Keratinocyte (primary cell): ENCODE results near the gene PRKD3. TPM values are rescaled to one million over a fixed set of nuclear protein-coding genes. Genes with fewer than 3 reads are reported as not detected.

Experiments
- DNase-seq: peaks from one replicate; pipeline ENCODE4 v3.0.0-alpha.2; 2011; ENCODE audit warnings: low read depth, missing footprints, low spot score
- FAIRE-seq: peaks from 2 replicates; lab custom pipeline; 2011; peaks lifted over from hg19 to GRCh38; lab: Jason Lieb, UNC
- H2AFZ ChIP-seq: 2 replicates; pipeline ENCODE4 v1.6.0; 2012; ENCODE audit warnings: low read length, control low read depth, inconsistent platforms; ENCODE audit not compliant: control insufficient read depth
- H3K27ac ChIP-seq: 2 replicates; pipeline ENCODE4 v1.5.1; 2011; ENCODE audit warnings: low read length; ENCODE audit not compliant: control insufficient read depth, insufficient read depth
- H3K27me3 ChIP-seq: 3 replicates; pipeline ENCODE4 v1.6.0; 2011; ENCODE audit warnings: low read length; ENCODE audit not compliant: control insufficient read depth, insufficient read depth; ENCODE audit errors: extremely low read depth
- H3K36me3 ChIP-seq, 2 experiments: 2 replicates in 1 of 2; 3 replicates in 1 of 2; pipeline ENCODE4 v1.5.1; 2011; ENCODE audit warnings: low read length in 2 of 2, mild to moderate bottlenecking in 1 of 2; ENCODE audit not compliant: control insufficient read depth in 2 of 2, insufficient read depth in 2 of 2; ENCODE audit errors: extremely low read depth in 1 of 2
- H3K4me1 ChIP-seq: 3 replicates; pipeline ENCODE4 v1.5.1; 2011; ENCODE audit warnings: low read length; ENCODE audit not compliant: control insufficient read depth, insufficient read depth; ENCODE audit errors: extremely low read depth
- H3K4me2 ChIP-seq: 3 replicates; pipeline ENCODE4 v1.6.0; 2011; ENCODE audit warnings: low read depth, low read length; ENCODE audit not compliant: control insufficient read depth, insufficient read depth; ENCODE audit errors: extremely low read depth
- H3K4me3 ChIP-seq, 3 experiments: fragments of 200-600 bp in 1 of 3; sonication (generic) in 1 of 3; 2 replicates in 2 of 3; 3 replicates in 1 of 3; pipeline ENCODE4 v1.5.1; 2011 to 2016; ENCODE audit warnings: low read length in 3 of 3, mild to moderate bottlenecking in 3 of 3, control low read depth in 2 of 3, inconsistent platforms in 1 of 3, low read depth in 1 of 3, mixed read lengths in 1 of 3, mixed run types in 1 of 3, moderate library complexity in 1 of 3; ENCODE audit not compliant: control insufficient read depth in 2 of 3, insufficient read depth in 2 of 3; ENCODE audit errors: extremely low read depth in 1 of 3
- H3K79me2 ChIP-seq: 2 replicates; pipeline ENCODE4 v1.6.0; 2012; ENCODE audit warnings: low read length; ENCODE audit not compliant: control insufficient read depth, insufficient read depth
- H3K9ac ChIP-seq: 3 replicates; pipeline ENCODE4 v1.6.0; 2011; ENCODE audit warnings: low read length; ENCODE audit not compliant: control insufficient read depth, insufficient read depth; ENCODE audit errors: extremely low read depth
- H3K9me1 ChIP-seq: 3 replicates; pipeline ENCODE4 v1.6.0; 2011; ENCODE audit warnings: low read length; ENCODE audit not compliant: control insufficient read depth, insufficient read depth; ENCODE audit errors: extremely low read depth
- H3K9me3 ChIP-seq: 2 replicates; pipeline ENCODE4 v1.5.1; 2012; ENCODE audit warnings: low read depth, low read length; ENCODE audit not compliant: control insufficient read depth
- H4K20me1 ChIP-seq: 3 replicates; pipeline ENCODE4 v1.6.0; 2011; ENCODE audit warnings: low read length; ENCODE audit not compliant: control insufficient read depth, insufficient read depth; ENCODE audit errors: extremely low read depth
- EZH2 ChIP-seq: IDR thresholded peaks from one replicate; pipeline ENCODE4 v1.6.1; 2012; ENCODE audit warnings: inconsistent platforms, mild to moderate bottlenecking, low read length, moderate library complexity
- dilution Hi-C: fragments of 300-500 bp; cut with MboI; formaldehyde crosslinking; loops from one replicate; pipeline ENCODE4 v1.7.0; 2020; ENCODE audit warnings: low sequenced_read_pairs; ENCODE audit not compliant: extremely low pct_ligation_motif_present
- polyA plus RNA-seq, 5 experiments: library from polyadenylated mRNA; depleted of rRNA in 3 of 5; stranded (reverse) in 3 of 5; stranded (forward) in 1 of 5; unstranded in 1 of 5; fragments of >200 nt; gene quantifications; 1 replicate in 1 of 5; 2 replicates in 3 of 5; 3 replicates in 1 of 5; pipeline versions ENCODE4 v1.2.1 to v1.2.3, GENCODE V29; 2011 to 2012; ENCODE audit warnings: missing spikeins in 2 of 5, low read depth in 1 of 5, low replicate concordance in 1 of 5
- TF ChIP-seq, protein P1 (sequence below), 3 experiments: IDR thresholded peaks in 1 of 3; conservative IDR thresholded peaks in 1 of 3; optimal IDR thresholded peaks in 1 of 3; 2 replicates in 2 of 3; 3 replicates in 1 of 3; pipeline versions ENCODE3 to v1.5.1; 2011; ENCODE audit warnings: low read length in 3 of 3, mild to moderate bottlenecking in 3 of 3, moderate library complexity in 2 of 3, control low read depth in 1 of 3, inconsistent platforms in 1 of 3; ENCODE audit not compliant: insufficient read depth in 2 of 3; ENCODE audit errors: extremely low read depth in 1 of 3

PRKD3 gene
- polyA plus RNA-seq, 1 donor (not counting 4 experiments of a cell fraction or from before 2014, with no cell fraction given) = 25.4 TPM

DNA sequence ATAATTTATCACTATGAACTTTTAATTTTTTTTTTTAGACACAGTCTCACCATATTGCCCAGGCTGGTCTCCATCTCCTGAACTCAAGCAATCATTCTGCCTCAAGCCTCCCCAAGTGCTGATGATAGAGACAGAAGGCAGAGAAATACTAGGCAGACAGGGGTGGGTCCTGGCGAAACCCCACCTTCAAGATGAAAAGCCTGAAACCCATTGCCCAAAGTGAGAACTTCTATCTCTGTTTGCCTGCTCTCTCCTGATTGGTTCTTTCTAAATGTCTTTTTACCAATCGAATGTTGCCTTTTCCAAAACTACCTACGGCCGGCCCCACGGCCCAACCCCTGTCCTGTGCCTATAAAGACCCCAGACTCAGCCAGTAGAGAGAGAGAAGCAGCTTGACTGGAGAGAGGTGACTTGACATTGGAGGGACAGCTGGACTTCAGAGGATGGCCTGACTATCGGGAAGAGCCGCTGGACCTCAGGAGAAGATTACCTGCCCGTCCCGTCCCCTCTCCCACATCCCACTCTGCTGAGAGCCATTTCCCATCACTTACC lies 21.9 kb downstream of the PRKD3 start:
- TF ChIP-seq, protein P1, sequence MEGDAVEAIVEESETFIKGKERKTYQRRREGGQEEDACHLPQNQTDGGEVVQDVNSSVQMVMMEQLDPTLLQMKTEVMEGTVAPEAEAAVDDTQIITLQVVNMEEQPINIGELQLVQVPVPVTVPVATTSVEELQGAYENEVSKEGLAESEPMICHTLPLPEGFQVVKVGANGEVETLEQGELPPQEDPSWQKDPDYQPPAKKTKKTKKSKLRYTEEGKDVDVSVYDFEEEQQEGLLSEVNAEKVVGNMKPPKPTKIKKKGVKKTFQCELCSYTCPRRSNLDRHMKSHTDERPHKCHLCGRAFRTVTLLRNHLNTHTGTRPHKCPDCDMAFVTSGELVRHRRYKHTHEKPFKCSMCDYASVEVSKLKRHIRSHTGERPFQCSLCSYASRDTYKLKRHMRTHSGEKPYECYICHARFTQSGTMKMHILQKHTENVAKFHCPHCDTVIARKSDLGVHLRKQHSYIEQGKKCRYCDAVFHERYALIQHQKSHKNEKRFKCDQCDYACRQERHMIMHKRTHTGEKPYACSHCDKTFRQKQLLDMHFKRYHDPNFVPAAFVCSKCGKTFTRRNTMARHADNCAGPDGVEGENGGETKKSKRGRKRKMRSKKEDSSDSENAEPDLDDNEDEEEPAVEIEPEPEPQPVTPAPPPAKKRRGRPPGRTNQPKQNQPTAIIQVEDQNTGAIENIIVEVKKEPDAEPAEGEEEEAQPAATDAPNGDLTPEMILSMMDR (optimal IDR thresholded peaks at IDR 0.05 in 1 of 3, IDR thresholded peaks at IDR 0.05 in 1 of 3, conservative IDR thresholded peaks at IDR 0.05 in 1 of 3; ENCODE audit: extremely low read depth in 1 of 3, insufficient read depth in 2 of 3, low read length in 3 of 3) = no peak
- no peak for TF ChIP-seq EZH2
- peaks cover 19% of the 10 kb centered on the region for H3K4me1 ChIP-seq
- H3K4me2 ChIP-seq = no peak overlapping the region
- no peak overlapping the region for H3K4me3 ChIP-seq
- H3K27me3 ChIP-seq = no peaks in the 10 kb centered on the region
- H4K20me1 ChIP-seq = no peaks in the 10 kb centered on the region
- no peak overlapping the region for H3K27ac ChIP-seq
- FAIRE-seq = no peak
- no peak overlapping the region for H2AFZ ChIP-seq
- H3K9ac ChIP-seq = no peak overlapping the region
- dilution Hi-C loops = no loop called here
- peaks cover 0 to 8% of the 10 kb centered on the region in 2 experiments for H3K36me3 ChIP-seq
- H3K9me3 ChIP-seq = no peaks in the 10 kb centered on the region
- DNase-seq = no peak
- no peaks in the 10 kb centered on the region for H3K9me1 ChIP-seq
- peaks cover 76% of the 10 kb centered on the region for H3K79me2 ChIP-seq

DNA sequence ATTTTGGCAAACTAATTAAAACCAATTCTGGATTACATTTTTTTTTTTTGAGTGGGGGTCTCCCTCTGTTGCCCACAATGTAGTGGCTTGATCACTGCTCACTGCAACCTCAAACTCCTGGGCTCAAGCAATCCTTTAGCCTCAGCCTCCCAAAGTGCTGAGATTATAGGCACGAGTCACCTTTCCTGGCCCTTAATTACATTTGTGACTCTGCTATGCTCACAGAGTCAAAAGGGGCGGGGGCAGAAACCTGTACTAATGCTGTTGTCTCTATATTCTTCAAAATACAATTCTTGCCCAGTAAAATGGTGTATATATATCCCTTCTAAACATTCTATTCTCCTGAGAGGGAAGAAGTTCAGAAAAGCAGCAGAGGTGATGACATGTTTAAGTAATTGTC lies 23.2 kb downstream of the PRKD3 start:
- no peaks in the 10 kb centered on the region for H3K9me3 ChIP-seq
- no peak for FAIRE-seq
- H3K36me3 ChIP-seq = peaks cover 0 to 8% of the 10 kb centered on the region in 2 experiments
- no peak overlapping the region for H3K27ac ChIP-seq
- H3K4me3 ChIP-seq = no peak overlapping the region
- no peak for DNase-seq
- H4K20me1 ChIP-seq = no peaks in the 10 kb centered on the region
- dilution Hi-C loops = no loop called here
- peaks cover 12% of the 10 kb centered on the region for H3K4me1 ChIP-seq
- no peaks in the 10 kb centered on the region for H3K27me3 ChIP-seq
- peaks cover 69% of the 10 kb centered on the region for H3K79me2 ChIP-seq
- no peaks in the 10 kb centered on the region for H3K9me1 ChIP-seq
- no peak for TF ChIP-seq EZH2
- TF ChIP-seq, protein P1 (optimal IDR thresholded peaks at IDR 0.05 in 1 of 3, IDR thresholded peaks at IDR 0.05 in 1 of 3, conservative IDR thresholded peaks at IDR 0.05 in 1 of 3; ENCODE audit: extremely low read depth in 1 of 3, insufficient read depth in 2 of 3, low read length in 3 of 3) = no peak
- no peak overlapping the region for H2AFZ ChIP-seq
- no peak overlapping the region for H3K4me2 ChIP-seq
- H3K9ac ChIP-seq = no peak overlapping the region
